Right atrium auricular region (tissue), 2 donors: ENCODE measurements around the gene ARHGEF16. TPM values are rescaled to one million over a fixed set of nuclear protein-coding genes. Genes with fewer than 3 reads are reported as not detected.

Experiments
- DNase-seq: peaks from one replicate; pipeline ENCODE4 v3.0.0-alpha.2; 2019; ENCODE audit warnings: low spot score
- H3K27ac ChIP-seq, 2 donors: fragments of 200-600 bp; sonication (generic); 1 replicate in 1 of 2; 2 replicates in 1 of 2; pipeline ENCODE4 v1.5.1; 2016 to 2019
- H3K27me3 ChIP-seq, 2 donors: fragments of 200-600 bp; sonication (generic); one replicate each; pipeline versions ENCODE4 v1.5.1 to v1.6.0; 2017 to 2019
- H3K36me3 ChIP-seq: fragments of 200-600 bp; sonication (generic); one replicate; pipeline ENCODE4 v1.5.1; 2016
- H3K4me1 ChIP-seq, 2 donors: fragments of 200-600 bp; sonication (generic); one replicate each; pipeline versions ENCODE4 v1.5.1 to v1.6.0; 2017 to 2019
- H3K4me3 ChIP-seq, 2 donors: fragments of 200-600 bp; sonication (generic); 1 replicate in 1 of 2; 2 replicates in 1 of 2; pipeline ENCODE4 v1.5.1; 2017 to 2019; ENCODE audit warnings: mild to moderate bottlenecking in 1 of 2, moderate library complexity in 1 of 2
- H3K9me3 ChIP-seq, 2 donors: fragments of 200-600 bp; sonication (generic); one replicate each; pipeline ENCODE4 v1.5.1; 2019
- CTCF ChIP-seq, 2 donors: fragments of 200-600 bp; sonication (generic); IDR thresholded peaks; one replicate each; pipeline ENCODE4 v1.5.1; 2019; ENCODE audit warnings: antibody characterized with exemption in 2 of 2
- total RNA-seq, 2 donors: library from RNA; depleted of rRNA; stranded (reverse); fragments of >200 nt; gene quantifications; one replicate each; pipeline ENCODE4 v1.1.0, GENCODE V29; 2016

The ARHGEF16 gene
- total RNA-seq, 2 donors from 2014 or later, result 0.22 to 1.5 TPM

GRCh38 chr1:3419415-3420204 lies 34.9 kb upstream of the ARHGEF16 start:
- no peaks in the 10 kb centered on the region for H3K27me3 ChIP-seq

GRCh38 chr1:3420218-3420951 lies 34.1 kb upstream of the ARHGEF16 start:
- no peak for TF ChIP-seq CTCF (IDR thresholded peaks at IDR 0.05)
- no peak for DNase-seq
- Histone ChIP-seq H3K27ac (no peak overlapping the region), H3K4me3 (no peak overlapping the region), H3K4me1 (peaks cover 0 to 34% of the 10 kb centered on the region in 2 donors), H3K27me3 (no peaks in the 10 kb centered on the region), H3K9me3 (peaks cover 0 to 11% of the 10 kb centered on the region in 2 donors), H3K36me3 (no peaks in the 10 kb centered on the region)

More at GRCh38 chr1:3419415-3420204, 34.9 kb upstream of the ARHGEF16 start:
- peaks cover 0 to 36% of the 10 kb centered on the region in 2 donors for H3K4me1 ChIP-seq
- peaks cover 0 to 11% of the 10 kb centered on the region in 2 donors for H3K9me3 ChIP-seq
- H3K27ac ChIP-seq, result no peak overlapping the region
- no peak overlapping the region for H3K4me3 ChIP-seq
- DNase-seq, result no peak
- no peaks in the 10 kb centered on the region for H3K36me3 ChIP-seq
- TF ChIP-seq CTCF (IDR thresholded peaks at IDR 0.05), result no peak

GRCh38 chr1:3422638-3423037 lies 31.8 kb upstream of the ARHGEF16 start:
- H3K9me3 ChIP-seq, result no peaks in the 10 kb centered on the region
- H3K27me3 ChIP-seq, result no peaks in the 10 kb centered on the region
- H3K4me3 ChIP-seq, result no peak overlapping the region
- no peaks in the 10 kb centered on the region for H3K36me3 ChIP-seq
- no peak for TF ChIP-seq CTCF (IDR thresholded peaks at IDR 0.05)
- H3K4me1 ChIP-seq, result peaks cover 0 to 25% of the 10 kb centered on the region in 2 donors
- H3K27ac ChIP-seq, result peak overlapping the region in 1 of 2 donors; percentile 57
- no peak for DNase-seq

- TF ChIP-seq CTCF (IDR thresholded peaks at IDR 0.05), result no peak
- H3K36me3 ChIP-seq, result no peaks in the 10 kb centered on the region
- peak; percentile 65 for DNase-seq
- H3K27ac ChIP-seq, result peak overlapping the region; percentile 15 to 57
- no peaks in the 10 kb centered on the region for H3K9me3 ChIP-seq
- no peaks in the 10 kb centered on the region for H3K27me3 ChIP-seq
- H3K4me1 ChIP-seq, result peaks cover 0 to 25% of the 10 kb centered on the region in 2 donors
- H3K4me3 ChIP-seq, result no peak overlapping the region
These were observed 31.1 kb upstream of the ARHGEF16 start for GRCh38 chr1:3423245-3423829.

- no peak for TF ChIP-seq CTCF (IDR thresholded peaks at IDR 0.05)
- Histone ChIP-seq H3K4me3 (no peak overlapping the region), H3K27me3 (no peaks in the 10 kb centered on the region), H3K4me1 (peaks cover 0 to 25% of the 10 kb centered on the region in 2 donors), H3K36me3 (no peaks in the 10 kb centered on the region), H3K9me3 (no peaks in the 10 kb centered on the region), H3K27ac (no peak overlapping the region)
- DNase-seq, result no peak
These were observed 30.4 kb upstream of the ARHGEF16 start for GRCh38 chr1:3423896-3424611.
